Stomach (tissue), 4 donors: ENCODE data around the gene MARCKS.

Experiments
- EP300 ChIP-seq: sonication (generic); formaldehyde crosslinking; IDR thresholded peaks from one replicate; pipeline ENCODE4 v1.6.1; 2017; ENCODE audit warnings: antibody characterized with exemption
- TF ChIP-seq, protein P1 (sequence below), 7 experiments: fragments of 450-650 bp in 4 of 7; fragments of 200-600 bp in 3 of 7; sonication (generic) in 3 of 7; IDR thresholded peaks; one replicate each; pipeline ENCODE4 v1.5.1; 2016 to 2019; ENCODE audit warnings: antibody characterized with exemption in 7 of 7, control low read depth in 2 of 7, mild to moderate bottlenecking in 1 of 7

DNA sequence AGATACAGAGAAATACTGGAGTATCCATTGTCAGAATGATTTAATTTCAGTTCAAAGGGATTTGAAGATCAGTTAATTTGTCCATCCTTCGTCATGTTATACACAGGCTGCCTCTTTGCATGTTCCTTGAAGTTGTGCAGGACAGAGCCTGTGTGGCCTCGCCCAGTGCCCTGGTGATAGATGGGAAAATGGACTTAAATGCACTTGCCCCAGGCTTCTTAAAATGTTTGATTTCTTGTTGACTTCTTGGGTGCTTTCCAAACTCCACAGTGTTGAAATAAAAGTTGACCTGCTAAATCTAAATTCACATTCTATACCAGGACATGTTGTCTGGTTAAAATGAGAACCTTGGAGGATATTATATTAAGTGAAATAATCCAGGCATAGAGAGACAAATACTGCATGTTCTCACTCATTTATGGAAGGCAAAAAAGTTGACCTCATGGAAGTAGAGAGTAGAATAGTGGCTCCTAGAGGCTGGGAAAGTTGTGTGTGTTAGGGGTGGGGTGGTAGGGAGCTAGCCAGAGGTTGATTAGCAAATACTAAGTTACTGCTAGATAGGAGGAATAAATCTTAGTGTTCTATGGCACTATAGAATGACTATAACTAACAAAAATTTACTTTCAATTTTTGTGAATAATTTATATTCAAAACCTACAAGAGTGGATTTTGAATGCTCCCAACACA is 25.3 kb downstream of the MARCKS start:
- TF ChIP-seq, protein P1, sequence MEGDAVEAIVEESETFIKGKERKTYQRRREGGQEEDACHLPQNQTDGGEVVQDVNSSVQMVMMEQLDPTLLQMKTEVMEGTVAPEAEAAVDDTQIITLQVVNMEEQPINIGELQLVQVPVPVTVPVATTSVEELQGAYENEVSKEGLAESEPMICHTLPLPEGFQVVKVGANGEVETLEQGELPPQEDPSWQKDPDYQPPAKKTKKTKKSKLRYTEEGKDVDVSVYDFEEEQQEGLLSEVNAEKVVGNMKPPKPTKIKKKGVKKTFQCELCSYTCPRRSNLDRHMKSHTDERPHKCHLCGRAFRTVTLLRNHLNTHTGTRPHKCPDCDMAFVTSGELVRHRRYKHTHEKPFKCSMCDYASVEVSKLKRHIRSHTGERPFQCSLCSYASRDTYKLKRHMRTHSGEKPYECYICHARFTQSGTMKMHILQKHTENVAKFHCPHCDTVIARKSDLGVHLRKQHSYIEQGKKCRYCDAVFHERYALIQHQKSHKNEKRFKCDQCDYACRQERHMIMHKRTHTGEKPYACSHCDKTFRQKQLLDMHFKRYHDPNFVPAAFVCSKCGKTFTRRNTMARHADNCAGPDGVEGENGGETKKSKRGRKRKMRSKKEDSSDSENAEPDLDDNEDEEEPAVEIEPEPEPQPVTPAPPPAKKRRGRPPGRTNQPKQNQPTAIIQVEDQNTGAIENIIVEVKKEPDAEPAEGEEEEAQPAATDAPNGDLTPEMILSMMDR (IDR thresholded peaks at IDR 0.05): no peak
- no peak for TF ChIP-seq EP300
